Endothelial cell of umbilical vein (primary cell): ENCODE measurements around the gene BEND3. TPM values are rescaled to one million over a fixed set of nuclear protein-coding genes. Genes with fewer than 3 reads are reported as not detected.
"Not testable (repeated sequence)": the region's sequence is repeated elsewhere in the genome, so short reads cannot be mapped to it uniquely, and the experiment has no call there.

Experiments used
- BruUV-seq: library from RNA; stranded (reverse); fragments of 400-500 nt; replicated peaks from 2 replicates; lab custom pipeline; 2021; lab: Mats Ljungman, UMichigan
- CTCF ChIA-PET: fragments of 300-600, 350-600 bp; sonication (Branson Sonifier 250); formaldehyde crosslinking; loops from one replicate; lab custom pipeline; 2021; ENCODE audit warnings: antibody characterized with exemption, inconsistent platforms; lab: Charles Lee
- POLR2A ChIA-PET: fragments of 300-600, 350-600 bp; sonication (Branson Sonifier 250); formaldehyde crosslinking; loops from one replicate; lab custom pipeline; 2021; ENCODE audit warnings: antibody characterized with exemption, inconsistent platforms; lab: Charles Lee
- DNase-seq: peaks from one replicate; pipeline ENCODE4 v3.0.0-alpha.2; 2011; ENCODE audit warnings: low read depth, low spot score
- FAIRE-seq: peaks from 2 replicates; lab custom pipeline; 2011; peaks lifted over from hg19 to GRCh38; lab: Jason Lieb, UNC
- H2AFZ ChIP-seq: 2 replicates; pipeline ENCODE4 v1.6.0; 2012; ENCODE audit warnings: low read depth, low read length, control low read depth, inconsistent platforms
- H3K27ac ChIP-seq: 2 replicates; pipeline ENCODE4 v1.5.1; 2011; ENCODE audit warnings: low read depth, mild to moderate bottlenecking, control low read depth, low read length, moderate library complexity; ENCODE audit not compliant: insufficient read depth
- H3K27me3 ChIP-seq, 2 experiments: 2 replicates each; pipeline versions ENCODE4 v1.6.0 to v1.6.1; 2011; ENCODE audit warnings: low read length in 2 of 2, mixed read lengths in 1 of 2; ENCODE audit not compliant: control insufficient read depth in 2 of 2, insufficient read depth in 2 of 2
- H3K36me3 ChIP-seq, 2 experiments: 2 replicates in 1 of 2; 3 replicates in 1 of 2; pipeline ENCODE4 v1.5.1; 2011; ENCODE audit warnings: low read length in 2 of 2, mild to moderate bottlenecking in 1 of 2, moderate library complexity in 1 of 2; ENCODE audit not compliant: control insufficient read depth in 2 of 2, insufficient read depth in 2 of 2; ENCODE audit errors: extremely low read depth in 1 of 2
- H3K4me1 ChIP-seq: 3 replicates; pipeline ENCODE4 v1.5.1; 2011; ENCODE audit warnings: mild to moderate bottlenecking, low read length; ENCODE audit not compliant: control insufficient read depth, insufficient read depth; ENCODE audit errors: extremely low read depth
- H3K4me2 ChIP-seq: 2 replicates; pipeline ENCODE4 v1.6.1; 2011; ENCODE audit warnings: low read length, control low read depth, mixed read lengths; ENCODE audit not compliant: insufficient read depth
- H3K4me3 ChIP-seq, 3 experiments: fragments of 200-600 bp in 1 of 3; sonication (generic), shearing (Covaris generic) in 1 of 3; replicated peaks in 1 of 3; 2 replicates each; pipeline ENCODE4 v1.5.1; 2011 to 2016; ENCODE audit warnings: control low read depth in 3 of 3, low read length in 3 of 3, mild to moderate bottlenecking in 2 of 3, inconsistent platforms in 1 of 3, low read depth in 1 of 3, moderate library complexity in 1 of 3; ENCODE audit not compliant: insufficient read depth in 1 of 3
- H3K79me2 ChIP-seq: 2 replicates; pipeline ENCODE4 v1.6.0; 2012; ENCODE audit warnings: low read length, inconsistent platforms; ENCODE audit not compliant: control insufficient read depth, insufficient read depth
- H3K9ac ChIP-seq: replicated peaks from 2 replicates; pipeline ENCODE3; 2011; ENCODE audit warnings: low read length, control low read depth; ENCODE audit not compliant: insufficient read depth; ENCODE audit errors: extremely low read depth
- H3K9me1 ChIP-seq: replicated peaks from 3 replicates; pipeline ENCODE4 v1.6.0; 2011; ENCODE audit warnings: mild to moderate bottlenecking, low read length; ENCODE audit not compliant: control insufficient read depth, insufficient read depth; ENCODE audit errors: extremely low read depth
- H3K9me3 ChIP-seq: replicated peaks from 2 replicates; pipeline ENCODE4 v1.5.1; 2012; ENCODE audit warnings: low read length, inconsistent platforms; ENCODE audit not compliant: control insufficient read depth, insufficient read depth
- H4K20me1 ChIP-seq: replicated peaks from 2 replicates; pipeline ENCODE3; 2011; ENCODE audit warnings: mild to moderate bottlenecking, low read length; ENCODE audit not compliant: control insufficient read depth, insufficient read depth; ENCODE audit errors: extremely low read depth
- JUN ChIP-seq: IDR thresholded peaks from 2 replicates; pipeline ENCODE4 v1.6.1; 2011; ENCODE audit warnings: borderline replicate concordance, low read depth; ENCODE audit not compliant: insufficient read length, insufficient read depth
- MYC ChIP-seq: IDR thresholded peaks from one replicate; pipeline ENCODE4 v1.6.1; 2011; ENCODE audit warnings: mild to moderate bottlenecking, low read depth, low read length
- dilution Hi-C: fragments of 300-500 bp; cut with MboI; formaldehyde crosslinking; loops from one replicate; pipeline ENCODE4 v1.15.0; 2019; ENCODE audit warnings: low sequenced_read_pairs; ENCODE audit not compliant: extremely low pct_ligation_motif_present
- intact Hi-C: fragments of 100-400 bp; cut with micrococcal nuclease; formaldehyde crosslinking; loops from one replicate; pipeline ENCODE4 v1.10.0; 2022
- polyA plus RNA-seq, 4 experiments: library from polyadenylated mRNA; depleted of rRNA in 3 of 4; stranded (reverse) in 3 of 4; unstranded in 1 of 4; fragments of >200 nt; gene quantifications; 2 replicates each; pipeline versions ENCODE4 v1.2.1 to v1.2.3, GENCODE V29; 2011 to 2012; ENCODE audit warnings: missing spikeins in 1 of 4
- total RNA-seq: library from RNA; stranded (reverse); gene quantifications from 2 replicates; pipeline ENCODE4 v1.2.3, GENCODE V29; 2021

The BEND3 gene
- total and polyA plus RNA-seq, 2 donors (not counting 3 experiments of a cell fraction or from before 2014, with no cell fraction given), result 1.6 to 4.8 TPM

- no peak for TF ChIP-seq JUN
- TF ChIP-seq MYC, result no peak
- dilution Hi-C loops, result no loop called here
- FAIRE-seq, result no peak
Observed at GRCh38 chr6:107098436-107099307, 16.6 kb downstream of the BEND3 start.

DNA sequence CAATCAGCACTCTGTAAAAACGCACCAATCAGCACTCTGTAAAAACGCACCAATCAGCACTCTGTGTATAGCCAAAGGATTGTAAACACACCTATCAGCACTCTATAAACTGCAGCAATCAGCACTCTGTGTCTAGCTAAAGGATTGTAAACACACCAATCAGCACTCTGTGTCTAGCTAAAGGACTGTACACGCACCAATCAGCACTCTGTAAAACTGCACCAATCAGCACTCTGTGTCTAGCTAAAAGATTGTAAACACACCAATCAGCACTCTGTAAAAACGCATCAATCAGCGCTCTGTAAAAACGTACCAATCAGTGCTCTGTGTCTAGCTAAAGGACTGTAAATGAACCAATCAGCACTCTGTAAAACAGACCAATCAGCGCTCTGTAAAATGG, 30.9 kb downstream of the BEND3 start:
- POLR2A ChIA-PET, BruUV-seq: not testable (repeated sequence)
- CTCF ChIA-PET, result interaction anchor here (1.5 kb wide), 1 partner anchor 30 kb away, joined by 5 read pairs; no protein-coding TSS in a partner anchor

More at GRCh38 chr6:107098436-107099307, 16.6 kb downstream of the BEND3 start:
- CTCF ChIA-PET, result interaction anchor here (2.2 kb wide), 1 partner anchor 15 kb away, joined by 7 read pairs; no protein-coding TSS in a partner anchor
- H3K27me3 ChIP-seq, result no peaks in the 10 kb centered on the region
- no peaks in the 10 kb centered on the region for H3K36me3 ChIP-seq
- no peak overlapping the region for H3K4me3 ChIP-seq
- H3K9me3 ChIP-seq, result no peaks in the 10 kb centered on the region
- intact Hi-C loops, result no loop called here
- H2AFZ ChIP-seq, result no peak overlapping the region
- POLR2A ChIA-PET, result no interaction called here
- H3K4me2 ChIP-seq, result no peak overlapping the region
- H4K20me1 ChIP-seq, result no peaks in the 10 kb centered on the region
- no peak for DNase-seq
- H3K9ac ChIP-seq, result no peak overlapping the region
- H3K4me1 ChIP-seq, result no peaks in the 10 kb centered on the region
- BruUV-seq, result no TSS peak
- no peak overlapping the region for H3K27ac ChIP-seq
- H3K9me1 ChIP-seq, result no peaks in the 10 kb centered on the region
- no peaks in the 10 kb centered on the region for H3K79me2 ChIP-seq

More for the DNA sequence above, 30.9 kb downstream of the BEND3 start:
- H3K27me3 ChIP-seq, H3K27ac ChIP-seq, H3K9ac ChIP-seq, H2AFZ ChIP-seq, H4K20me1 ChIP-seq, H3K4me3 ChIP-seq, DNase-seq, H3K4me1 ChIP-seq, H3K36me3 ChIP-seq, intact Hi-C loops, H3K79me2 ChIP-seq, H3K4me2 ChIP-seq, H3K9me1 ChIP-seq, H3K9me3 ChIP-seq, dilution Hi-C loops, FAIRE-seq: not testable (repeated sequence)
